Heart right ventricle (tissue), 16 donors: ENCODE data around the gene SH2D4B. TPM values are rescaled to one million over a fixed set of nuclear protein-coding genes. Genes with fewer than 3 reads are reported as not detected.

Experiments used
- ATAC-seq, 8 donors: fragments of 200-7000 bp; cut with Tn5 transposase; one replicate each; pipeline ENCODE4 v1.9.1; 2020; ENCODE audit warnings: mild to moderate bottlenecking in 8 of 8, moderate library complexity in 8 of 8, moderate number of reproducible peaks in 1 of 8
- DNase-seq, 2 donors: peaks; one replicate each; pipeline ENCODE4 v3.0.0-alpha.2; 2020
- H3K27ac ChIP-seq, 10 donors: fragments of 200-600 bp; sonication (generic) in 2 of 10; one replicate each; pipeline versions ENCODE4 v1.5.0 to v1.8.0; 2020 to 2022; ENCODE audit warnings: mild to moderate bottlenecking in 3 of 10
- H3K27me3 ChIP-seq, 7 donors: fragments of 200-600 bp; one replicate each; pipeline ENCODE4 v1.8.0; 2021 to 2022; ENCODE audit warnings: mild to moderate bottlenecking in 2 of 7
- H3K36me3 ChIP-seq, 9 donors: fragments of 200-600 bp; sonication (generic) in 1 of 9; one replicate each; pipeline versions ENCODE4 v1.5.0 to v1.8.0; 2020 to 2022; ENCODE audit warnings: mild to moderate bottlenecking in 2 of 9
- H3K4me1 ChIP-seq, 9 donors: fragments of 200-600 bp; sonication (generic) in 1 of 9; one replicate each; pipeline versions ENCODE4 v1.5.0 to v1.8.0; 2020 to 2022; ENCODE audit warnings: mild to moderate bottlenecking in 4 of 9
- H3K4me3 ChIP-seq, 10 donors: fragments of 200-600 bp; sonication (generic) in 2 of 10; one replicate each; pipeline versions ENCODE4 v1.5.0 to v1.8.0; 2020 to 2022; ENCODE audit warnings: mild to moderate bottlenecking in 7 of 10, moderate library complexity in 2 of 10
- H3K9me3 ChIP-seq, 11 donors: fragments of 200-600 bp in 10 of 11; sonication (generic) in 2 of 11; one replicate each; pipeline versions ENCODE4 v1.5.0 to v1.8.0; 2013 to 2022; ENCODE audit warnings: mild to moderate bottlenecking in 2 of 11, control low read depth in 1 of 11, moderate library complexity in 1 of 11
- WGBS, 2 donors: extraction: QIAGEN DNeasy Blood & Tissue Kit; methylation state at CpG; one replicate each; pipeline ENCODE4 v1.1.7; 2013; ENCODE audit warnings: inconsistent platforms in 1 of 2; 5-methylcytosine and 5-hydroxymethylcytosine counted together
- intact Hi-C, 10 donors: fragments of 100-400 bp; cut with DNase I; formaldehyde crosslinking; loops; one replicate each; pipeline versions ENCODE4 v1.11.1 to v1.14.2; 2022
- polyA plus RNA-seq, 2 donors: library from polyadenylated mRNA; stranded (reverse); fragments of 200-250 nt; gene quantifications; one replicate each; pipeline ENCODE4 v1.2.3, GENCODE V29; 2013
- total RNA-seq, 10 donors: library from RNA; stranded (reverse); fragmentation: NEBNext Ultra II Directional in 3 of 10; extraction: Animal tissue kit (Norgen Biotek cat#: 25700) in 3 of 10; gene quantifications; one replicate each; pipeline versions ENCODE4 v1.2.1 to v1.2.4, GENCODE V29; 2021 to 2023
- TF ChIP-seq, protein P1 (sequence below), 9 donors: fragments of 200-600 bp; sonication (generic) in 2 of 9; IDR thresholded peaks; one replicate each; pipeline versions ENCODE4 v1.5.0 to v1.8.0; 2021 to 2022; ENCODE audit warnings: antibody characterized with exemption in 9 of 9, mild to moderate bottlenecking in 5 of 9, moderate library complexity in 1 of 9
- donor health status: Arrhythmogenic right ventricular cardiomyopathy.
- donor health status: ischemic (EF 13 %, LVEDD 7.1; RV severe dilation, severe dysfunction).
- donor health status: healthy with polysubstance abuse.
- donor health status: DM: no; HTN: yes; CAD: no.
- donor health status: DM: no; HTN: no; CAD: no.
- donor health status: ischemic (EF 25% LVEDD 6.9; RV normal size, moderate dysfunction).
- donor health status: ischemic (EF 25% LVEDD 5.7; RV mildly dilated, moderate dysfunction).
- donor health status: healthy.
- donor health status: DM: yes; HTN: yes; CAD: no.
- donor health status: Ischemic cardiomyopathy.
- donor health status: ischemic (EF 35%, LVEDD 5.7; RV mildly dilated, moderate dysfunction).
- donor health status: nonischemic (EF 11% LVEDD 7.7; RV severe dilation, severe dysfunction).
- donor health status: DM: yes; HTN: yes; CAD: no.
- donor health status: PGD.
- donor health status: ischemic (EF 29% LVEDD 5.4; RV normal size, mild dysfunction).
- donor health status: nonischemic (EF 23%, LVEDD 6.1; RV moderate dilation, normal function).

Gene SH2D4B
- total and polyA plus RNA-seq, 12 donors: not detected

- TF ChIP-seq, protein P1, sequence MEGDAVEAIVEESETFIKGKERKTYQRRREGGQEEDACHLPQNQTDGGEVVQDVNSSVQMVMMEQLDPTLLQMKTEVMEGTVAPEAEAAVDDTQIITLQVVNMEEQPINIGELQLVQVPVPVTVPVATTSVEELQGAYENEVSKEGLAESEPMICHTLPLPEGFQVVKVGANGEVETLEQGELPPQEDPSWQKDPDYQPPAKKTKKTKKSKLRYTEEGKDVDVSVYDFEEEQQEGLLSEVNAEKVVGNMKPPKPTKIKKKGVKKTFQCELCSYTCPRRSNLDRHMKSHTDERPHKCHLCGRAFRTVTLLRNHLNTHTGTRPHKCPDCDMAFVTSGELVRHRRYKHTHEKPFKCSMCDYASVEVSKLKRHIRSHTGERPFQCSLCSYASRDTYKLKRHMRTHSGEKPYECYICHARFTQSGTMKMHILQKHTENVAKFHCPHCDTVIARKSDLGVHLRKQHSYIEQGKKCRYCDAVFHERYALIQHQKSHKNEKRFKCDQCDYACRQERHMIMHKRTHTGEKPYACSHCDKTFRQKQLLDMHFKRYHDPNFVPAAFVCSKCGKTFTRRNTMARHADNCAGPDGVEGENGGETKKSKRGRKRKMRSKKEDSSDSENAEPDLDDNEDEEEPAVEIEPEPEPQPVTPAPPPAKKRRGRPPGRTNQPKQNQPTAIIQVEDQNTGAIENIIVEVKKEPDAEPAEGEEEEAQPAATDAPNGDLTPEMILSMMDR (IDR thresholded peaks at IDR 0.05): no peak
- H3K36me3 ChIP-seq: no peaks in the 10 kb centered on the region
- H3K9me3 ChIP-seq: peaks cover 0 to 9% (median 3%) of the 10 kb centered on the region in 11 donors
- peaks cover 0 to 16% (median 0%) of the 10 kb centered on the region in 9 donors for H3K4me1 ChIP-seq
- no peak overlapping the region for H3K27ac ChIP-seq
- peaks cover 0 to 4% (median 0%) of the 10 kb centered on the region in 7 donors for H3K27me3 ChIP-seq
- intact Hi-C loops: loop anchor here in 3 of 10 donors (5.0 kb wide), 3 partner anchors 44 to 139 kb away; partner anchors contain the start of gene SH2D4B (in 1 of the 3)
- peak in 1 of 8 donors; percentile 18 for ATAC-seq
- WGBS, 2 donors: 67 to 84% methylated on average over 5 of the region's 5 CpGs
- no peak for DNase-seq
- no peak overlapping the region for H3K4me3 ChIP-seq
Observed at GRCh38 chr10:80581469-80581835, 43.8 kb downstream of the SH2D4B start.

- no peaks in the 10 kb centered on the region for H3K36me3 ChIP-seq
- H3K27ac ChIP-seq: no peak overlapping the region
- ATAC-seq: no peak
- 61 to 68% methylated on average over 3 of the region's 3 CpGs for WGBS, 2 donors
- peaks cover 0 to 4% (median 0%) of the 10 kb centered on the region in 7 donors for H3K27me3 ChIP-seq
- H3K9me3 ChIP-seq: no peaks in the 10 kb centered on the region
- intact Hi-C loops: loop anchor here in 3 of 10 donors (5.0 kb wide), 3 partner anchors 45 to 140 kb away; partner anchors contain the start of gene SH2D4B (in 1 of the 3)
- TF ChIP-seq, protein P1 (IDR thresholded peaks at IDR 0.05): no peak
- peaks cover 0 to 16% (median 0%) of the 10 kb centered on the region in 9 donors for H3K4me1 ChIP-seq
- no peak overlapping the region for H3K4me3 ChIP-seq
- no peak for DNase-seq
Observed at GRCh38 chr10:80582286-80582960, 44.7 kb downstream of the SH2D4B start.

- H3K9me3 ChIP-seq: no peaks in the 10 kb centered on the region
- H3K36me3 ChIP-seq: no peaks in the 10 kb centered on the region
- no peak for ATAC-seq
- TF ChIP-seq, protein P1 (IDR thresholded peaks at IDR 0.05): peak in 5 of 9 donors; percentile 27 to 53 (median 35)
- peaks cover 0 to 16% (median 0%) of the 10 kb centered on the region in 9 donors for H3K4me1 ChIP-seq
- no peak overlapping the region for H3K4me3 ChIP-seq
- DNase-seq: no peak
- no peak overlapping the region for H3K27ac ChIP-seq
- H3K27me3 ChIP-seq: peaks cover 0 to 4% (median 0%) of the 10 kb centered on the region in 7 donors
- intact Hi-C loops: loop anchor here in 4 of 10 donors (1.0 to 5.0 kb wide), 5 partner anchors 46 to 141 kb away; partner anchors contain the start of gene SH2D4B (in 1 of the 4)
- WGBS, 2 donors: 37 to 47% methylated on average over 1 of the region's 1 CpG
Observed at GRCh38 chr10:80583685-80584084, 46.0 kb downstream of the SH2D4B start.

GRCh38 chr10:80585812-80586211 lies 48.1 kb downstream of the SH2D4B start:
- intact Hi-C loops: loop anchor here in 1 of 10 donors (2.0 kb wide), 1 partner anchor 141 kb away; no protein-coding TSS in a partner anchor
- TF ChIP-seq, protein P1 (IDR thresholded peaks at IDR 0.05): no peak
- peaks cover 0 to 4% (median 0%) of the 10 kb centered on the region in 7 donors for H3K27me3 ChIP-seq

More at GRCh38 chr10:80585812-80586211, 48.1 kb downstream of the SH2D4B start:
- H3K4me1 ChIP-seq: no peaks in the 10 kb centered on the region
- no peak for DNase-seq
- no peak overlapping the region for H3K4me3 ChIP-seq
- no peak overlapping the region for H3K27ac ChIP-seq
- ATAC-seq: no peak
- WGBS, 2 donors: 95 to 97% methylated on average over 22 to 23 of the region's 23 CpGs
- no peaks in the 10 kb centered on the region for H3K9me3 ChIP-seq
- H3K36me3 ChIP-seq: no peaks in the 10 kb centered on the region
